T-helper 17 cell (primary cell): ENCODE data around the gene DUS4L. TPM values are rescaled to one million over a fixed set of nuclear protein-coding genes. Genes with fewer than 3 reads are reported as not detected.
"Not testable (repeated sequence)": the region's sequence is repeated elsewhere in the genome, so short reads cannot be mapped to it uniquely, and the experiment has no call there.

Experiments used
- ATAC-seq: fragments of 150-1000 bp; cut with Tn5 transposase; 2 replicates; pipeline ENCODE4 v1.10.0; 2021; ENCODE audit warnings: mild to moderate bottlenecking, moderate library complexity
- DNase-seq, 3 donors: peaks; one replicate each; pipeline versions ENCODE4 v3.0.0 to v3.0.0-alpha.2; 2020 to 2021
- H3K9me3 ChIP-seq: one replicate; pipeline ENCODE4 v1.7.0; 2013; ENCODE audit warnings: low read length, mild to moderate bottlenecking; ENCODE audit not compliant: control insufficient read depth, poor library complexity, severe bottlenecking
- H3K27ac Mint-ChIP-seq: one replicate; pipeline ENCODE4 v1.8.0; 2022; ENCODE audit warnings: mild to moderate bottlenecking, moderate library complexity, mixed read lengths
- H3K27me3 Mint-ChIP-seq: one replicate; pipeline ENCODE4 v1.8.0; 2022; ENCODE audit warnings: mixed read lengths
- H3K36me3 Mint-ChIP-seq: one replicate; pipeline ENCODE4 v1.8.0; 2022; ENCODE audit warnings: low read depth, mixed read lengths
- H3K4me1 Mint-ChIP-seq: one replicate; pipeline ENCODE4 v1.8.0; 2022; ENCODE audit warnings: mild to moderate bottlenecking, mixed read lengths
- H3K4me3 Mint-ChIP-seq: one replicate; pipeline ENCODE4 v1.8.0; 2022; ENCODE audit warnings: mild to moderate bottlenecking, moderate library complexity, mixed read lengths
- total RNA-seq, 4 donors: library from RNA in 2 of 4; stranded (reverse) in 2 of 4; gene quantifications; one replicate each; pipeline ENCODE4 v1.2.3 and lab custom pipeline; 2022 to 2026

Gene DUS4L, protein sequence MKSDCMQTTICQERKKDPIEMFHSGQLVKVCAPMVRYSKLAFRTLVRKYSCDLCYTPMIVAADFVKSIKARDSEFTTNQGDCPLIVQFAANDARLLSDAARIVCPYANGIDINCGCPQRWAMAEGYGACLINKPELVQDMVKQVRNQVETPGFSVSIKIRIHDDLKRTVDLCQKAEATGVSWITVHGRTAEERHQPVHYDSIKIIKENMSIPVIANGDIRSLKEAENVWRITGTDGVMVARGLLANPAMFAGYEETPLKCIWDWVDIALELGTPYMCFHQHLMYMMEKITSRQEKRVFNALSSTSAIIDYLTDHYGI
- total RNA-seq (10 to 100 TPM; 11.0 to 11.3 TPM), total RNA-seq (lab: John Stamatoyannopoulos, UW) (3.0 to 5.3 reads per million in 2 donors)

GRCh38 chr7:107563775-107564552 is at the start of gene DUS4L, which contains the start of gene COG5:
DUS4L (plus strand) TSS chr7:107563971; CDS start chr7:107567071, 3,100 bp downstream.
COG5 (minus strand) TSS chr7:107563920; CDS start chr7:107563896, 24 bp downstream.
- H3K4me3 Mint-ChIP-seq, result peak within 1 kb of the TSS; percentile 89
- no peaks in the 10 kb centered on the region for H3K36me3 Mint-ChIP-seq
- H3K9me3 ChIP-seq, result no peaks in the 10 kb centered on the region
- peak within 1 kb of the TSS; percentile 93 for H3K27ac Mint-ChIP-seq
- ATAC-seq (peak; percentile 84), DNase-seq (peak; percentile 73 to 78 (median 76))
- no peaks in the 10 kb centered on the region for H3K27me3 Mint-ChIP-seq
- peaks cover 54% of the 10 kb centered on the region for H3K4me1 Mint-ChIP-seq

GRCh38 chr7:107526672-107527071 is 37.1 kb upstream of the DUS4L start:
- Mint-ChIP-seq H3K4me3 (no peak overlapping the region), H3K36me3 (peaks cover 5% of the 10 kb centered on the region), H3K27me3 (no peaks in the 10 kb centered on the region)

GRCh38 chr7:107527196-107527595 is 36.6 kb upstream of the DUS4L start:
- ATAC-seq (no peak), DNase-seq (no peak)
- peaks cover 14% of the 10 kb centered on the region for H3K4me1 Mint-ChIP-seq
- H3K36me3 Mint-ChIP-seq, result peaks cover 5% of the 10 kb centered on the region
- no peak overlapping the region for H3K27ac Mint-ChIP-seq
- no peak overlapping the region for H3K4me3 Mint-ChIP-seq
- no peaks in the 10 kb centered on the region for H3K27me3 Mint-ChIP-seq
- H3K9me3 ChIP-seq, result no peaks in the 10 kb centered on the region

More at GRCh38 chr7:107526672-107527071, 37.1 kb upstream of the DUS4L start:
- Mint-ChIP-seq H3K4me1 (peaks cover 14% of the 10 kb centered on the region), H3K27ac (no peak overlapping the region)
- no peaks in the 10 kb centered on the region for H3K9me3 ChIP-seq
- no peak for DNase-seq
- ATAC-seq, result no peak

- Mint-ChIP-seq H3K4me3 (no peak overlapping the region), H3K36me3 (peaks cover 10% of the 10 kb centered on the region), H3K27ac (peak overlapping the region; percentile 32), H3K27me3 (no peaks in the 10 kb centered on the region), H3K4me1 (peaks cover 21% of the 10 kb centered on the region)
- no peak for ATAC-seq
- DNase-seq, result no peak
- no peaks in the 10 kb centered on the region for H3K9me3 ChIP-seq
These were observed 35.3 kb upstream of the DUS4L start for GRCh38 chr7:107528461-107528860.

DNA sequence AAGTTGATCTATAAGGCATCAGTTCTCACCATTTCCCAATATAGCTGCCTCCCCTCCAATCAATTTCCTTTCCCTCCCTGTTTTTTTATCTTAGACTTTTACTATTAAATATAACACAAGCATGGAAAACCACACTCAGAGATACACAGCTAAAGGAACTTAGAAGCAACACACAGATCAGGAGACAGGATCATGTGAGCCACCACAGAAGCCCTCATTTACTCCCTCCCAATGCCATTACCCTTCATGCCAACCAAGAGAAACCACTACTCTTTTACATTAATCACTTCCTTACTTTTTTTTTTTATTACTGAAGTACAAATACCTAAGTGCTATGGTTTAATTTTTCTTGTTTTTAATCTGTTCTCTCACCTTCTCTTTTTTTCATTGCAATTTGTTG is 33.0 kb upstream of the DUS4L start:
- DNase-seq, result no peak
- H3K36me3 Mint-ChIP-seq, result peaks cover 10% of the 10 kb centered on the region
- H3K27ac Mint-ChIP-seq, result no peak overlapping the region
- ATAC-seq, result no peak
- no peaks in the 10 kb centered on the region for H3K9me3 ChIP-seq
- H3K4me3 Mint-ChIP-seq, result no peak overlapping the region
- no peaks in the 10 kb centered on the region for H3K27me3 Mint-ChIP-seq
- peaks cover 34% of the 10 kb centered on the region for H3K4me1 Mint-ChIP-seq

DNA sequence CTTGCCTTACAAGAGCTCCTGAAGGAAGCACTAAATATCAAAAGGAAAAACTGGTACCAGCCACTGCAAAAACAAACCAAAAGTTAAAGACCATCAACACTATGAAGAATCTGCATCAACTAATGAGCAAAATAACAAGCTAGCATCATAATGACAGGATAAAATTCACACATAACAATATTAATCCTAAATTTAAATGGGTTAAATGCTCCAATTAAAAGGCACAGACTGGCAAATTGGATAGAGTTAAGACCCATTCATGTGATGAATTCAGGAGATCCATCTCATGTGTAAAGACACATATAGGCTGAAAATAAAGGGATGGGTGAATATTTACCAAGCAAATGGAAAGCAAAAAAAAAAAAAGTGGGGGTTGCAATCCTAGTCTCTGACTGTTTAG is 29.6 kb upstream of the DUS4L start:
- Mint-ChIP-seq H3K27ac (no peak overlapping the region), H3K36me3 (peaks cover 13% of the 10 kb centered on the region), H3K27me3 (no peaks in the 10 kb centered on the region), H3K4me3 (no peak overlapping the region), H3K4me1 (peaks cover 36% of the 10 kb centered on the region)
- DNase-seq, result no peak
- no peak for ATAC-seq
- no peaks in the 10 kb centered on the region for H3K9me3 ChIP-seq

- H3K36me3 Mint-ChIP-seq, result peaks cover 19% of the 10 kb centered on the region
- not testable (repeated sequence) for H3K27me3 Mint-ChIP-seq, ATAC-seq, DNase-seq, H3K27ac Mint-ChIP-seq, H3K9me3 ChIP-seq, H3K4me3 Mint-ChIP-seq
- H3K4me1 Mint-ChIP-seq, result peaks cover 32% of the 10 kb centered on the region
These were observed 26.5 kb upstream of the DUS4L start for GRCh38 chr7:107537228-107537627.

DNA sequence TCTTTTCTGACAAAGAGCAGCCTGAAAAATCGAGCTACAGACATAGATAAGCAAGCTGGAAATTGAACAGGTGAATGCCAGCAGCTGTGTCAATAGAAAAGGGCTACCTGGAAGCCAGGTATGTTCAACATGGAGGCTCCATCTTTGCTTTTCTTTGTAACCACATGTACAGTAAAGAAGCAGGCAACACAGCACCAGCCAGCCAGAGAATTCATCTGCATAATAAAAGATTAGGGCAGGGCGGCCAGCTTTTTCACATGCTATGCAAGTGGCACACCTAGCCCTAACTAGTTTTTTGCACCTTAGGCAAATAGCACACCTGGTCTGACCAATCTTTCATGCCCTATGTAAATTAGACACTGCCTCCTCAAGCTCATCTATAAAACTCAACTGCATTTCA is 25.8 kb upstream of the DUS4L start:
- Mint-ChIP-seq H3K4me3 (no peak overlapping the region), H3K36me3 (peaks cover 18% of the 10 kb centered on the region), H3K27me3 (no peaks in the 10 kb centered on the region), H3K4me1 (peaks cover 31% of the 10 kb centered on the region), H3K27ac (no peak overlapping the region)
- ATAC-seq (no peak), DNase-seq (no peak)
- H3K9me3 ChIP-seq, result no peaks in the 10 kb centered on the region

DNA sequence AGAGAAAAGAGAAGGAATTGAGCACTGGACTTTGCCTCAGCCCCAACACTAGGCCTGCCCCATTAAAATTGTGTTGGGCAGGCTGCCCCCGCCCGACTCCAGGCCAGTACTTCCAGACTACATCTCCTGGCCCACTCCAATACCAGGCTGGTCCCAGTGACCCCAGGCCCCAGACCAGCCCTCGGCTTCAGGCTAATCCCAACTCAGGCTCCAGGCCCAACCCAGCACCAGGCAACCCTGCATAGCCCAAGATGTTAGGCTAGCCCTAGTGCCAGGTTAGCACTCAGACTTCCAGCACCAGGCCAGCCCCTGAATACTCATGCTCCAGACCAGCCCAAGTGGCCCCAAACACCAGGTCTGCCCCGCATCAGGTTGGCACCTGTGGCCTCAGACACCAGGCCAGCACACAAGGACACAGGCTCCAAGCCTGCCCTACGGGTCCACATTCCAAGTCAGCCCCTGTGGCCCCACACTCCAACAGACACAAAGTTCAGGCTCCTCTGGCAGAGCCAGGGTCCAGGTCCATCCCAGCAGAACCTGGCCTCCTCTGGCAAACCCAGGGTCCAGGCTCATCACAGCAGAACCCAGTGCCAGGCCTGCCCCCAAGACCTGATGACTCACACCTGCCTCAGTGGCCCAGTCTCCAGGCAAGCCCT is 20.3 kb upstream of the DUS4L start:
- ATAC-seq (no peak), DNase-seq (no peak)
- H3K4me3 Mint-ChIP-seq, result no peak overlapping the region
- no peaks in the 10 kb centered on the region for H3K9me3 ChIP-seq
- no peak overlapping the region for H3K27ac Mint-ChIP-seq
- peaks cover 16% of the 10 kb centered on the region for H3K36me3 Mint-ChIP-seq
- H3K27me3 Mint-ChIP-seq, result no peaks in the 10 kb centered on the region
- peaks cover 8% of the 10 kb centered on the region for H3K4me1 Mint-ChIP-seq

DNA sequence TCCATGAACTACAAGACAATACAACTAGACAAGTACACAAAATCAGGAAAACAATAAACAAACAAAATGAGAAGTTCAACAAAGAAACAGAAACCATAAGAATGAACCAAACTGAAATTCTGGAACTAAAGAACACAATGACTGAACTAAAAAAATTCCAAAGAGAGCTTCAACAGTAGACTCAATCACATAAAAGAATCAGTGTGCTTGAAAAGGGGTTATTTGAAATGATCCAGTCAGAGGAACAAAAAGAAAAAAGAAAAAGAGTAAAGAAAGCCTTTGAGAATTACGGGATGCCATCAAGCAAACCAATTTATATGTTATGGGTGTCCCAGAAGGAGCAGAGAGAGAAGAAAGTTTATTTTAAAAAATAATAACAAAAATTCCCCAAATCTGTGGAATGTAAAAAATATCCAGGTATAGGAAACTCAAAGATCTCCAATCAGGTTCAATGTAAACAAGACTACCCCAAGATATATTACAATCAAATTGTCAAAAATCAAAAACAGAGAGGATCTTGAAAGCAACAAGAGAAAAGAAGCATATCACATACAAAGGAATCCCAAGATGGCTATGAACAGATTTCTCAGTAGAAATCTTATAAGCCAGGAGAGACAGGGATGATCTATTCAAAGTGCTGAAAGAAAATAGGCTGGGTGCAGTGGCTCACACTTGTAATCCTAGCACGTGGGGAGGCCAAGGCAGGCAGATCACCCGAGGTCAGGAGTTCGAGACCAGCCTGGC is 18.8 kb upstream of the DUS4L start:
- no peaks in the 10 kb centered on the region for H3K9me3 ChIP-seq
- DNase-seq (no peak), ATAC-seq (no peak)
- Mint-ChIP-seq H3K27ac (no peak overlapping the region), H3K4me3 (no peak overlapping the region), H3K4me1 (peaks cover 8% of the 10 kb centered on the region), H3K27me3 (no peaks in the 10 kb centered on the region), H3K36me3 (peaks cover 12% of the 10 kb centered on the region)

GRCh38 chr7:107551936-107552335 is 11.8 kb upstream of the DUS4L start:
- ATAC-seq (no peak), DNase-seq (no peak)
- peaks cover 25% of the 10 kb centered on the region for H3K4me1 Mint-ChIP-seq
- no peaks in the 10 kb centered on the region for H3K9me3 ChIP-seq
- H3K4me3 Mint-ChIP-seq, result no peak overlapping the region
- peaks cover 12% of the 10 kb centered on the region for H3K36me3 Mint-ChIP-seq
- H3K27ac Mint-ChIP-seq, result no peak overlapping the region
- H3K27me3 Mint-ChIP-seq, result no peaks in the 10 kb centered on the region

- Mint-ChIP-seq H3K27me3 (no peaks in the 10 kb centered on the region), H3K4me1 (peaks cover 38% of the 10 kb centered on the region), H3K27ac (no peak overlapping the region), H3K4me3 (no peak overlapping the region), H3K36me3 (peaks cover 4% of the 10 kb centered on the region)
- no peaks in the 10 kb centered on the region for H3K9me3 ChIP-seq
- ATAC-seq (no peak), DNase-seq (no peak)
These were observed 7.9 kb upstream of the DUS4L start for GRCh38 chr7:107555893-107556292.
